GM03348 (cell line): Measurements from ENCODE around the gene SNX13.
"Not testable (repeated sequence)": the region's sequence is repeated elsewhere in the genome, so short reads cannot be mapped to it uniquely, and the experiment has no call there.

Source experiments
- DNase-seq: peaks from one replicate; pipeline ENCODE4 v3.0.0; 2012; ENCODE audit warnings: low spot score

Gene SNX13

DNA sequence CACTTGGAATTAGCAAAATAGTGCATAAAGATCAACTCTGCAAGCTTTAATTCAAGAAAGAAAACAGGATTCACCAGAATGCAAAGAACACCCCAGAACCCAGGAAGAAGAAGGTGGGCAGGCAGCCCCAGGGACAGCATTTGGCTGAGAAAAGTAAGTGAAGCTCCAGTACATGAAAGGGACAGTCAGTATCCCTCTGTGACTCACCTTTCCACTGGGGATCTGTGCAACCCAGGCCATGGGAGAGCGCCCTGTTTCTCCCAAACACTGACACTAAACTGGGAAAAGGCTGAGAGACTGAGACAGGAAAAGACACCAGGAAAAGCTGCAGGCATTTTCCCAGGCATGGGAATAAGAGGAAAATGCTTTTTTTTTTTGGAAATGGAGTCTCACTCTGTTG lies 28.2 kb downstream of the SNX13 start:
- DNase-seq: no peak

- no peak for DNase-seq
Observed at GRCh38 chr7:17910377-17910776, 29.9 kb downstream of the SNX13 start.

GRCh38 chr7:17909310-17909709 lies 31.0 kb downstream of the SNX13 start:
- not testable (repeated sequence) for DNase-seq

- DNase-seq: no peak
Observed at GRCh38 chr7:17907014-17907413, 33.3 kb downstream of the SNX13 start.

DNA sequence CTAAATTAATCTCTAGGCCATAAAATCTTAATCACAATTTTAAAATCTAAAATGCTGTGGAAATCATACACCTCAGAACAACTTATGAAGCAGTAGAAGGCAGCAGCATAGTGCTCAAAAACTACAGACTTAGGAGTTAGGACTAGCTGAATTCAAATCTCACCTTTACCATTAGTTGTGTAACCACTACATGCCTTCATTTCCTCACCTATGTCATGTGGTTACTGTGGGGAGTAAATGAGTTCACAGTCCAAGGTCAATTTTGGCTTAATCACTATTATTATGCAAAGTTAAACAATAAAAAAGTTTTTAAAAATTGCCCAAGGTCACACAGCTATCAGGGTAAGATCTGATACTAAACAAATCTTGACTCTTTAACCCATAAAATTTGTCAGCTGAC lies 37.0 kb downstream of the SNX13 start:
- no peak for DNase-seq

- no peak for DNase-seq
Observed at GRCh38 chr7:17902599-17902998, 37.7 kb downstream of the SNX13 start.

DNA sequence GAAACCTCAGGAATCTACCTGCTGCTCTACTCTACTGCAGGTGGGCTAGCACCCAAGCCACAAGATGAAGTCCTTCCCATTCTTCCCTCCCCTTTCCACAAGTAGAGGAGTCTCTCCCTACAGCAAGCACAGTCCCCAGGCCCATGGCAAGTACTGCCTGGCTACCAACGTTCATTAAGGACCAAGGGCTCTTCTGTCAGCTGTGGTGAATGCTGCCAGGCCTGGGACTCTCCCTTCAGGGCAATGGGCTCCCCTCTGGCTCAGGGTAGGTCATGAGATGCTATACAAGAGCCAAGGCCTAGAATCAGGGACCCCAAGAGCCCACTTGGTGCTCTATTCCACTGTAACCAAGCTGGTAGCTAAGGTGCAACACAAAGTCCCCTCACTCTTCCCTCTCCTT lies 39.8 kb downstream of the SNX13 start:
- no peak for DNase-seq

GRCh38 chr7:17898111-17898510 lies 42.2 kb downstream of the SNX13 start:
- no peak for DNase-seq

- no peak for DNase-seq
Observed at GRCh38 chr7:17887286-17887685, 53.0 kb downstream of the SNX13 start.

- no peak for DNase-seq
Observed at GRCh38 chr7:17882685-17883084, 57.6 kb downstream of the SNX13 start.

DNA sequence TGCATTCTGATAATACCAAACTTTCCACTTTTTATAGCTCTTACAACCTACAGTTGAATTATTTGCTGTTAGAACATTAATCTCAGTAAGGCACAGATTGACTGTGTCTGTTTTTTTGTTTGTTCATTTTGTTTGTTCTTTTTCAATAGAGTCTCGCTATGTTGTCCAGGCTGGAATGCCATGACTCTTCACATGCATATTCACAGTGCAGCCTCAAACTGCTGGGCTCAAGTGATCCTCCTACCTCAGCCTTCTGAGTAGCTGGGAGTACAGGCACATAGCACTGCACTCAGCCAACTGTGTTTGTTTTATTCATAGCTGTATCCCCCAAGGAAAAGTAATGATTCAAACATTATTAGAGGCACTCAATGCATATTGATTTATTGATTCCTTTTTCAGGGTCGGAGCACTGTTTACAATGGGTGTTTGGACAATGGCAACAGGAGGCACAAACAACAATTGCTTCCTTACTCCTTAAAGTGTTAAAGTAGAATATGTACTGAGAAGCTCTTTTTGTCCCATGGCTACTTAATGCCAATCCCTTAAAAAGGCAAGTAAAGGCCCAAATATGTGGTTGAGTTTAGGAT lies 61.1 kb downstream of the SNX13 start:
- no peak for DNase-seq

GRCh38 chr7:17878627-17879026 lies 61.7 kb downstream of the SNX13 start:
- no peak for DNase-seq

DNA sequence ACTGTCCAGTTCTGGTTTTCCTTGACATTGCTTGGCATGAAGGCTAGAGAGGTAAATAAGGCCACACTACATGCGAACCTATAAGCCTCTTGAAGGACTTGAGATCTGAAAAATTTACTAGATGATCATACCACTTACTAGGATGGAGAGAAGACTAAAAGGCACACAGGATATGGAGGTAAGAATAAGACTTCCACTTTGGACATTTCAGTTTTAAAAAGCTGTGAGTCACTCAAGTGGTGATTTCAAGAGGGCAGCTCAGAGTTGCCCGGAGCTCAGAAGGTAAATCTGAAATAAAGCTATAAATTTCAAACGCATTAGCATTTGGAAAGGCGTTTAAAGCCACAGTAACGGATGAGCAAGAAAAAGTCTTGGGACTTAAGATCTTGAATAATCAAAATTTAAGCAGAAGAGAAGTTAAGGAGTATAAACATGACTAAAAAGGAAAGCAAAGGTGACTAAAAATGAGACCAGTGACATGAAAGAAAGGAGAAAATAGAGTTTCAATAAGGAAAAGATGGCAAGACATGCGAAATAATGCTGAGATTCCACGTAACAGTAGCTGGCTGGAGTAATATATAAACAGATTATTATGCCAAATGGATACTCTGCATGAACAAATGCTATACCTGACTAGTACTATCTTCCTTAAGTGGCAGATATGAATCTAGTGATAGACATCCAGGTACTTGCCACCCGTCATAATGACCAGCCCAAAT lies 68.3 kb downstream of the SNX13 start:
- no peak for DNase-seq

DNA sequence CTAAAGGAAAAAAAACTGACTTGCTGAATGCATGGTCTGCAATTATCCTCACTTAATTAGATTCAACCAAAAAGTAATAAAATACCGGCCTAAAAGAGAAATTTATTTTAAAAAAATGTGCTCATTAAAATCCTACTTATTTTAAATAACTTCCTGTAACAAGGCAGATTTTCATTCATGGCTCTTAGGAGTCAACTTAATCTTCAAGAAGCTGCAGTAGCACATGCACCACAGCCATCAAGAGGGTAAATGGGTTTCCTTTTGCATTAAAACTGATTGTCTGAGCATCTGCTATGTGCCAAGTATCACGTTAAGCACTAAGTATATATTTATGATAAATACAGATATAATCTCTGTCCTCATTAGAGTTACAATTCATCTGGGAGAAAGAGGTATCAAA lies 69.9 kb downstream of the SNX13 start:
- DNase-seq: no peak

DNA sequence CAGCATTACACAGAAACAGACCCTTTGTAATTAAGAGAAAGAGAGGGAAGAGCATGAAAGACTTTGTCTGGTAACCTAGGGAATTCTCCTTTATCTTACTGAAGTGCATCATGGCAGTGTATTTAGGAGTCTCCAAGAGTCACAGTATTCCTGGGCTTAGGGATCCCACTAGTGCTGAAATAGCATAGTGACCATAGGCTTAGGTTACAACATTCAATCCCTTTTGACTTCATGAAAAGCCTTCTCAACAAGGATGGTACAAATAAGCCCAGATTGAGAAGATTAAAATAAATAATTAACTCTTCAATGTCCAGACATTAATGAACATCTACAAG lies 76.5 kb downstream of the SNX13 start:
- no peak for DNase-seq

DNA sequence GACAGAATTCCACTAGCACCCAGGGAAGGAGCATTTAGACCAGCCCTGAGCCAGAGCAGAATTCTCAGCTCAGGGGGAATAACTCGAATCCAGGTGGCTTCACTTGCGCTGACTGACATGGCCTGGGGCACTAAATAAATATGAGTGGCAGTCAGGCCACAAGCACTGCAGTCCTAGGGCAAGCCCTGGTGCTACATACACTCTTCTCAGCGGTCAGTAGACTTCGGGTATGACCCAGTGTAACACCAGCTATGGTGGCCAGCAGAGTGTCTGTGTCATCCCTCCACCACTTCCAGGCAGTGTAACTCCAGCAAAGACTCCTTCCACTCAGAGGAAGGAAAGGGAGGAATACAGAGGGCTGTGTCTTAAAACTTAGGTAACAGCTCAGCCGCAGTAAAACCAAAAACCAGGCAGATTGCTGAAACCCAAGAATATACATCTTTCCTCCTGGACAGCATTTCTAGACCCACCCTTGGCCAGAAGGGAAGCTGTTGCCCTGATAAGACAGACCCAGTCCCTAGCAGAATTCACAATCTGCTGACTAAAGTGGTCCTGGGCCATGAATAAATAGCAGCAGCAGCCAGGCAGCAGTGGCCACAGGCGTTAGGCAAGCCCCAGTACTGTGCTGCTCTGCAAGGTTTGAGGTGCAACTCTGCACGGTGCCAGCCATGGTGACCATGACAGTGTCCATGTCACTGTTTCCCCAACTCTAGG lies 77.0 kb downstream of the SNX13 start:
- DNase-seq: no peak

- DNase-seq: no peak
Observed at GRCh38 chr7:17856251-17856650, 84.0 kb downstream of the SNX13 start.

DNA sequence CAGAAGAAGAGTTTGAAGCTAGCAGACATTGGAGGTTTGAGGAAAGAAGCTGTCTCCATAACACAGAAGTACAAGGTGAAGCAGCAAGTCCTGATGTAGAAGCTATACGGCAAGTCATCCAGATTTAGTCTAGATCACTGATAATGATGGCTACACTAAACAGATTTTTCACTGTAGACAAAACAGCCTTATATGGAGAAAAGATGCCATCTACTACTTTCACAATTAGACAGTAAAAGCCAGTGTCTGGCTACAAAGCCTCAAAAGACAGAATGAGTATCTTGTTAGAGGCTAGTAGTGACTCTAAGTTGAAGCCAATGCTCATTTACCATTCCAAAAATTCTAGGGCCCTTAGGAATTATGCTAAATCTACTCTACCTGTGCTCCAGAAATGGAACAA lies 85.1 kb downstream of the SNX13 start:
- DNase-seq: no peak

GRCh38 chr7:17854261-17855047 lies 85.8 kb downstream of the SNX13 start:
- DNase-seq: no peak

GRCh38 chr7:17852361-17852760 lies 87.9 kb downstream of the SNX13 start:
- DNase-seq: no peak

DNA sequence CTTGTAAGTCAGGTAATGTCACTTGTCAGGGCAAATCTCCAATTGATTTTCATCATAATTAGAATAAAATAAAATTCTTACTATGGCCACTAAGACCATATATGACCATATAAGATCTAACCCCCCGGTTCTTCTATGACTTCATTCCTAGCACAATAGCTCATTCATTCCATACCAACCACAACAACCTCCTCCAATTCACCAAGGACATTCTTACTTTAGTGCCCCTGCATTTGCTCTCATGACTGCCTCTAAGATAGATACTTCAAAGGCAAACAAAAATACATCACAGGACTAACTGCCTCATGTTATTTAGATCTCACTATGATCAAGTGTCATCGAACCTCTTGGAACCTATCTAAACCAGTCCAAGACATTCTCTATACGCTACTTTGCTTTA lies 90.8 kb downstream of the SNX13 start:
- peak; percentile 16 for DNase-seq

GRCh38 chr7:17848516-17848915 lies 91.8 kb downstream of the SNX13 start:
- DNase-seq: no peak

- DNase-seq: no peak
Observed at GRCh38 chr7:17846935-17847334, 93.4 kb downstream of the SNX13 start.
